Activated B cell treated with CpG ODN at 0.5 μM for 24 hours (primary cell): Measurements from ENCODE around the gene CISTR. TPM values are rescaled to one million over a fixed set of nuclear protein-coding genes. Genes with fewer than 3 reads are reported as not detected.

Experiments used
- ATAC-seq: fragments of 200-7000 bp; cut with Tn5 transposase; one replicate; pipeline ENCODE4 v1.10.0; 2021; ENCODE audit warnings: low read depth, mild to moderate bottlenecking, moderate library complexity
- CTCF ChIA-PET: fragments of 350-600 bp; sonication (Branson Sonifier 250); formaldehyde crosslinking; loops from one replicate; lab custom pipeline; 2021; ENCODE audit warnings: antibody characterized with exemption; lab: Charles Lee
- POLR2A ChIA-PET: fragments of 350-600 bp; sonication (Branson Sonifier 250); formaldehyde crosslinking; loops from one replicate; lab custom pipeline; 2021; ENCODE audit warnings: antibody characterized with exemption; lab: Charles Lee
- DNase-seq: peaks from one replicate; pipeline ENCODE4 v3.0.0; 2022
- H3K27ac Mint-ChIP-seq: one replicate; pipeline ENCODE4 v1.8.0; 2020; ENCODE audit warnings: mixed read lengths
- H3K27me3 Mint-ChIP-seq: one replicate; pipeline ENCODE4 v1.8.0; 2021; ENCODE audit warnings: mixed read lengths
- H3K36me3 Mint-ChIP-seq: one replicate; pipeline ENCODE4 v1.8.0; 2021; ENCODE audit warnings: low read depth, mixed read lengths
- H3K4me1 Mint-ChIP-seq: one replicate; pipeline ENCODE4 v1.8.0; 2021; ENCODE audit warnings: mixed read lengths
- H3K4me3 Mint-ChIP-seq: one replicate; pipeline ENCODE4 v1.8.0; 2020; ENCODE audit warnings: mild to moderate bottlenecking, mixed read lengths
- H3K9me3 Mint-ChIP-seq: one replicate; pipeline ENCODE4 v1.8.0; 2020; ENCODE audit warnings: mixed read lengths
- CTCF ChIP-seq: fragments of 200-600 bp; IDR thresholded peaks from one replicate; pipeline ENCODE4 v1.8.0; 2022; ENCODE audit warnings: antibody characterized with exemption, mild to moderate bottlenecking
- intact Hi-C: fragments of 100-400 bp; cut with micrococcal nuclease; formaldehyde crosslinking; loops from one replicate; pipeline ENCODE4 v1.15.1; 2024
- total RNA-seq: library from RNA; stranded (reverse); gene quantifications from 2 replicates; pipeline ENCODE4 v1.2.3, GENCODE V29; 2022

CISTR gene
- total RNA-seq, 1 donor from 2014 or later = not detected

GRCh38 chr12:53737951-53738405 is 13.8 kb downstream of the CISTR start:
- no peak for ATAC-seq
- Mint-ChIP-seq H3K36me3 (no peaks in the 10 kb centered on the region), H3K4me1 (peaks cover 17% of the 10 kb centered on the region), H3K27me3 (peaks cover 60% of the 10 kb centered on the region), H3K4me3 (peak overlapping the region; percentile 64), H3K27ac (no peak overlapping the region), H3K9me3 (no peaks in the 10 kb centered on the region)
- intact Hi-C loops = loop anchor here (1.0 kb wide), 1 partner anchor 11 kb away; the partner anchor contains the start of gene CALCOCO1
- CTCF ChIA-PET = interaction anchor here (1.1 kb wide), 2 partner anchors 9 to 10 kb away, joined by 4 to 5 read pairs; no protein-coding TSS in a partner anchor
- no peak for TF ChIP-seq CTCF
- DNase-seq = no peak
- POLR2A ChIA-PET = interaction anchor here (1.6 kb wide), 1 partner anchor 62 kb away, joined by 3 read pairs; the partner anchor contains the start of gene ATP5MC2

- ATAC-seq (no peak), DNase-seq (no peak)
- H3K4me3 Mint-ChIP-seq = no peak overlapping the region
- peaks cover 17% of the 10 kb centered on the region for H3K4me1 Mint-ChIP-seq
- H3K9me3 Mint-ChIP-seq = no peaks in the 10 kb centered on the region
- ChIA-PET POLR2A (no interaction called here), CTCF (interaction anchor here (1.1 to 13.0 kb wide), 2 partner anchors 8 to 9 kb away, joined by 5 to 138 read pairs; no protein-coding TSS in a partner anchor)
- no peak for TF ChIP-seq CTCF
- H3K36me3 Mint-ChIP-seq = no peaks in the 10 kb centered on the region
- peaks cover 56% of the 10 kb centered on the region for H3K27me3 Mint-ChIP-seq
- intact Hi-C loops = no loop called here
- H3K27ac Mint-ChIP-seq = no peak overlapping the region
Measured at GRCh38 chr12:53737093-53737808, 14.5 kb downstream of the CISTR start.

- no peak for ATAC-seq
- no peaks in the 10 kb centered on the region for H3K36me3 Mint-ChIP-seq
- no peak overlapping the region for H3K27ac Mint-ChIP-seq
- H3K27me3 Mint-ChIP-seq = peaks cover 54% of the 10 kb centered on the region
- intact Hi-C loops = no loop called here
- DNase-seq = no peak
- no peak for TF ChIP-seq CTCF
- no peak overlapping the region for H3K4me3 Mint-ChIP-seq
- ChIA-PET POLR2A (no interaction called here), CTCF (interaction anchor here (13.0 kb wide), 1 partner anchor 9 kb away, joined by 138 read pairs; no protein-coding TSS in a partner anchor)
- peaks cover 17% of the 10 kb centered on the region for H3K4me1 Mint-ChIP-seq
- no peaks in the 10 kb centered on the region for H3K9me3 Mint-ChIP-seq
Measured at GRCh38 chr12:53736592-53736991, 15.2 kb downstream of the CISTR start.

- Mint-ChIP-seq H3K4me3 (no peak overlapping the region), H3K27me3 (peaks cover 54% of the 10 kb centered on the region), H3K36me3 (no peaks in the 10 kb centered on the region), H3K4me1 (peaks cover 17% of the 10 kb centered on the region), H3K27ac (no peak overlapping the region), H3K9me3 (no peaks in the 10 kb centered on the region)
- DNase-seq = no peak
- no peak for TF ChIP-seq CTCF
- CTCF ChIA-PET = interaction anchor here (13.0 kb wide), 1 partner anchor 10 kb away, joined by 138 read pairs; no protein-coding TSS in a partner anchor
- intact Hi-C loops = no loop called here
- POLR2A ChIA-PET = interaction anchor here (0.7 kb wide), 1 partner anchor 214 kb away, joined by 5 read pairs; no protein-coding TSS in a partner anchor
- ATAC-seq = no peak
Measured at GRCh38 chr12:53735556-53735955, 16.2 kb downstream of the CISTR start.

GRCh38 chr12:53734425-53734824 is 17.4 kb downstream of the CISTR start:
- CTCF ChIA-PET = interaction anchor here (13.0 kb wide), 1 partner anchor 11 kb away, joined by 138 read pairs; no protein-coding TSS in a partner anchor
- no peak overlapping the region for H3K27ac Mint-ChIP-seq
- no peaks in the 10 kb centered on the region for H3K9me3 Mint-ChIP-seq
- TF ChIP-seq CTCF = no peak
- POLR2A ChIA-PET = no interaction called here
- no peak for ATAC-seq
- peaks cover 51% of the 10 kb centered on the region for H3K27me3 Mint-ChIP-seq
- DNase-seq = no peak
- H3K4me1 Mint-ChIP-seq = peaks cover 14% of the 10 kb centered on the region
- no peaks in the 10 kb centered on the region for H3K36me3 Mint-ChIP-seq
- intact Hi-C loops = no loop called here
- H3K4me3 Mint-ChIP-seq = no peak overlapping the region
